ENCODE results near the gene THOC6. TPM values are rescaled to one million over a fixed set of nuclear protein-coding genes. Genes with fewer than 3 reads are reported as not detected.

The THOC6 gene
- total RNA-seq, 1 experiment from 2014 or later = 76.5 TPM

DNA sequence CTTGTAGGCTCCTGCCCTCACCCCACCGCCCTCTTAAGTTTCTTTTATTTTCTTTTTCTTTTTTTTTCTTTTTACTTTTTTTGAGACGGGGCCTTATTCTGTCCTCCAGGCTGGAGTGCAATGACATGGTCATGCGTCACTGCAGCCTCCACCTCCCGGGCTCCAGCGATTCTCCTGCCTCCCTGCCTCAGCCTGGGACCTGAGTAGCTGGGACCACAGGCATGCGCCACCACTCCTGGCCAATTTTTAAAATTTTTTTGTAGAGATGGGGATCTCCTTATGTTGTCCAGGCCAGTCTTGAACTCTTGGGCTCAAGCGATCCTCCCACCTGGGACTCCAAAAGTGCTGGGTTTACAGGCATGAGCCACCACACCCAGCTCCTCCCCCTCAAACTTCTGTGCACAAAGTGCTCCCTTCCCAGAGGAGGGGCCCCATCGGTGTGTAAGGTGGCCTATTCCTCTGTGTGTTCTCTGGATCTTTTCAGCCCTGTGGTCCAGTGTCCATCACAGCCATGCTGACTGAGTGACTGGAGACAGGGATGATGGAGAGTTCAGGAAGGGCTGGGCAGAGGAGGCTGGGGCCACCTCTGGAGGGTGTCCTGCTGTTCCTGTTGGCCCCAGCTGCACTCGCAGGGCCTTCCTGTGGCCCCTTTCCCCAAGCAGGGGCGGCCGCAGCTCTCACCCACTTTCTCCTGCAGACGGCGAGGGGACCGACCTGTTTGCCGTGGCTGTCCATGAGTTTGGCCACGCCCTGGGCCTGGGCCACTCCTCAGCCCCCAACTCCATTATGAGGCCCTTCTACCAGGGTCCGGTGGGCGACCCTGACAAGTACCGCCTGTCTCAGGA is 32.7 kb downstream of the THOC6 start:
- H3K27ac Mint-ChIP-seq = no peak overlapping the region
- peaks cover 3% of the 10 kb centered on the region; the same call in 1 of the 2 replicates for H3K27me3 Mint-ChIP-seq (ENCODE audit: low read depth)
- no peak for ATAC-seq
- DNase-seq (ENCODE audit: low spot score) = no peak
- H3K4me3 Mint-ChIP-seq = no peak overlapping the region; the same call in 1 of the 2 replicates
- CTCF ChIA-PET = interaction anchor here (0.7 to 2.6 kb wide), 9 partner anchors 23 to 75 kb away, joined by 3 to 20 read pairs (median 4); partner anchors contain the start of gene ZNF205
- peaks cover 30% of the 10 kb centered on the region for H3K4me1 Mint-ChIP-seq
- 0 out of 2 replicates have a peak, but pooled peaks cover 6% of the 10 kb centered on the region for H3K9me3 Mint-ChIP-seq
- POLR2A ChIA-PET = interaction anchor here (1.3 kb wide), 1 partner anchor 94 kb away, joined by 6 read pairs; no protein-coding TSS in a partner anchor
- peaks cover 12% of the 10 kb centered on the region for H3K36me3 Mint-ChIP-seq
- TF ChIP-seq, protein P1, sequence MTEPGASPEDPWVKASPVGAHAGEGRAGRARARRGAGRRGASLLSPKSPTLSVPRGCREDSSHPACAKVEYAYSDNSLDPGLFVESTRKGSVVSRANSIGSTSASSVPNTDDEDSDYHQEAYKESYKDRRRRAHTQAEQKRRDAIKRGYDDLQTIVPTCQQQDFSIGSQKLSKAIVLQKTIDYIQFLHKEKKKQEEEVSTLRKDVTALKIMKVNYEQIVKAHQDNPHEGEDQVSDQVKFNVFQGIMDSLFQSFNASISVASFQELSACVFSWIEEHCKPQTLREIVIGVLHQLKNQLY (CRISPR knock-in tag; IDR thresholded peaks at IDR 0.05) = no peak
- TF ChIP-seq JAZF1 (CRISPR knock-in tag; IDR thresholded peaks at IDR 0.05) (no peak), SOX15 (CRISPR knock-in tag; IDR thresholded peaks at IDR 0.05) (no peak), GRHL2 (CRISPR knock-in tag; IDR thresholded peaks at IDR 0.05; ENCODE audit: insufficient replicate concordance, severe bottlenecking) (no peak), SP1 (CRISPR knock-in tag; conservative IDR thresholded peaks at IDR 0.05) (no peak), JUN (CRISPR knock-in tag; IDR thresholded peaks at IDR 0.05) (no peak), GTF2I (CRISPR knock-in tag; conservative IDR thresholded peaks at IDR 0.05) (no peak), ZNF396 (CRISPR knock-in tag; IDR thresholded peaks at IDR 0.05; ENCODE audit: borderline replicate concordance) (no peak)
- TF ChIP-seq, protein P2, sequence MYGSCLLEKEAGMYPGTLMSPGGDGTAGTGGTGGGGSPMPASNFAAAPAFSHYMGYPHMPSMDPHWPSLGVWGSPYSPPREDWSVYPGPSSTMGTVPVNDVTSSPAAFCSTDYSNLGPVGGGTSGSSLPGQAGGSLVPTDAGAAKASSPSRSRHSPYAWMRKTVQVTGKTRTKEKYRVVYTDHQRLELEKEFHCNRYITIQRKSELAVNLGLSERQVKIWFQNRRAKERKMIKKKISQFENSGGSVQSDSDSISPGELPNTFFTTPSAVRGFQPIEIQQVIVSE (CRISPR knock-in tag; IDR thresholded peaks at IDR 0.05; ENCODE audit: borderline replicate concordance) = no peak
- TF ChIP-seq, protein P3, sequence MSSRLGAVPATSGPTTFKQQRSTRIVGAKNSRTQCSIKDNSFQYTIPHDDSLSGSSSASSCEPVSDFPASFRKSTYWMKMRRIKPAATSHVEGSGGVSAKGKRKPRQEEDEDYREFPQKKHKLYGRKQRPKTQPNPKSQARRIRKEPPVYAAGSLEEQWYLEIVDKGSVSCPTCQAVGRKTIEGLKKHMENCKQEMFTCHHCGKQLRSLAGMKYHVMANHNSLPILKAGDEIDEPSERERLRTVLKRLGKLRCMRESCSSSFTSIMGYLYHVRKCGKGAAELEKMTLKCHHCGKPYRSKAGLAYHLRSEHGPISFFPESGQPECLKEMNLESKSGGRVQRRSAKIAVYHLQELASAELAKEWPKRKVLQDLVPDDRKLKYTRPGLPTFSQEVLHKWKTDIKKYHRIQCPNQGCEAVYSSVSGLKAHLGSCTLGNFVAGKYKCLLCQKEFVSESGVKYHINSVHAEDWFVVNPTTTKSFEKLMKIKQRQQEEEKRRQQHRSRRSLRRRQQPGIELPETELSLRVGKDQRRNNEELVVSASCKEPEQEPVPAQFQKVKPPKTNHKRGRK (CRISPR knock-in tag; IDR thresholded peaks at IDR 0.05; ENCODE audit: borderline replicate concordance) = no peak
- TF ChIP-seq, protein P4, sequence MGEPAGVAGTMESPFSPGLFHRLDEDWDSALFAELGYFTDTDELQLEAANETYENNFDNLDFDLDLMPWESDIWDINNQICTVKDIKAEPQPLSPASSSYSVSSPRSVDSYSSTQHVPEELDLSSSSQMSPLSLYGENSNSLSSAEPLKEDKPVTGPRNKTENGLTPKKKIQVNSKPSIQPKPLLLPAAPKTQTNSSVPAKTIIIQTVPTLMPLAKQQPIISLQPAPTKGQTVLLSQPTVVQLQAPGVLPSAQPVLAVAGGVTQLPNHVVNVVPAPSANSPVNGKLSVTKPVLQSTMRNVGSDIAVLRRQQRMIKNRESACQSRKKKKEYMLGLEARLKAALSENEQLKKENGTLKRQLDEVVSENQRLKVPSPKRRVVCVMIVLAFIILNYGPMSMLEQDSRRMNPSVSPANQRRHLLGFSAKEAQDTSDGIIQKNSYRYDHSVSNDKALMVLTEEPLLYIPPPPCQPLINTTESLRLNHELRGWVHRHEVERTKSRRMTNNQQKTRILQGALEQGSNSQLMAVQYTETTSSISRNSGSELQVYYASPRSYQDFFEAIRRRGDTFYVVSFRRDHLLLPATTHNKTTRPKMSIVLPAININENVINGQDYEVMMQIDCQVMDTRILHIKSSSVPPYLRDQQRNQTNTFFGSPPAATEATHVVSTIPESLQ (CRISPR knock-in tag; IDR thresholded peaks at IDR 0.05) = no peak
- TF ChIP-seq, protein P5, sequence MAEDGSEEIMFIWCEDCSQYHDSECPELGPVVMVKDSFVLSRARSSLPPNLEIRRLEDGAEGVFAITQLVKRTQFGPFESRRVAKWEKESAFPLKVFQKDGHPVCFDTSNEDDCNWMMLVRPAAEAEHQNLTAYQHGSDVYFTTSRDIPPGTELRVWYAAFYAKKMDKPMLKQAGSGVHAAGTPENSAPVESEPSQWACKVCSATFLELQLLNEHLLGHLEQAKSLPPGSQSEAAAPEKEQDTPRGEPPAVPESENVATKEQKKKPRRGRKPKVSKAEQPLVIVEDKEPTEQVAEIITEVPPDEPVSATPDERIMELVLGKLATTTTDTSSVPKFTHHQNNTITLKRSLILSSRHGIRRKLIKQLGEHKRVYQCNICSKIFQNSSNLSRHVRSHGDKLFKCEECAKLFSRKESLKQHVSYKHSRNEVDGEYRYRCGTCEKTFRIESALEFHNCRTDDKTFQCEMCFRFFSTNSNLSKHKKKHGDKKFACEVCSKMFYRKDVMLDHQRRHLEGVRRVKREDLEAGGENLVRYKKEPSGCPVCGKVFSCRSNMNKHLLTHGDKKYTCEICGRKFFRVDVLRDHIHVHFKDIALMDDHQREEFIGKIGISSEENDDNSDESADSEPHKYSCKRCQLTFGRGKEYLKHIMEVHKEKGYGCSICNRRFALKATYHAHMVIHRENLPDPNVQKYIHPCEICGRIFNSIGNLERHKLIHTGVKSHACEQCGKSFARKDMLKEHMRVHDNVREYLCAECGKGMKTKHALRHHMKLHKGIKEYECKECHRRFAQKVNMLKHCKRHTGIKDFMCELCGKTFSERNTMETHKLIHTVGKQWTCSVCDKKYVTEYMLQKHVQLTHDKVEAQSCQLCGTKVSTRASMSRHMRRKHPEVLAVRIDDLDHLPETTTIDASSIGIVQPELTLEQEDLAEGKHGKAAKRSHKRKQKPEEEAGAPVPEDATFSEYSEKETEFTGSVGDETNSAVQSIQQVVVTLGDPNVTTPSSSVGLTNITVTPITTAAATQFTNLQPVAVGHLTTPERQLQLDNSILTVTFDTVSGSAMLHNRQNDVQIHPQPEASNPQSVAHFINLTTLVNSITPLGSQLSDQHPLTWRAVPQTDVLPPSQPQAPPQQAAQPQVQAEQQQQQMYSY (CRISPR knock-in tag; IDR thresholded peaks at IDR 0.05) = no peak
- TF ChIP-seq, protein P6, sequence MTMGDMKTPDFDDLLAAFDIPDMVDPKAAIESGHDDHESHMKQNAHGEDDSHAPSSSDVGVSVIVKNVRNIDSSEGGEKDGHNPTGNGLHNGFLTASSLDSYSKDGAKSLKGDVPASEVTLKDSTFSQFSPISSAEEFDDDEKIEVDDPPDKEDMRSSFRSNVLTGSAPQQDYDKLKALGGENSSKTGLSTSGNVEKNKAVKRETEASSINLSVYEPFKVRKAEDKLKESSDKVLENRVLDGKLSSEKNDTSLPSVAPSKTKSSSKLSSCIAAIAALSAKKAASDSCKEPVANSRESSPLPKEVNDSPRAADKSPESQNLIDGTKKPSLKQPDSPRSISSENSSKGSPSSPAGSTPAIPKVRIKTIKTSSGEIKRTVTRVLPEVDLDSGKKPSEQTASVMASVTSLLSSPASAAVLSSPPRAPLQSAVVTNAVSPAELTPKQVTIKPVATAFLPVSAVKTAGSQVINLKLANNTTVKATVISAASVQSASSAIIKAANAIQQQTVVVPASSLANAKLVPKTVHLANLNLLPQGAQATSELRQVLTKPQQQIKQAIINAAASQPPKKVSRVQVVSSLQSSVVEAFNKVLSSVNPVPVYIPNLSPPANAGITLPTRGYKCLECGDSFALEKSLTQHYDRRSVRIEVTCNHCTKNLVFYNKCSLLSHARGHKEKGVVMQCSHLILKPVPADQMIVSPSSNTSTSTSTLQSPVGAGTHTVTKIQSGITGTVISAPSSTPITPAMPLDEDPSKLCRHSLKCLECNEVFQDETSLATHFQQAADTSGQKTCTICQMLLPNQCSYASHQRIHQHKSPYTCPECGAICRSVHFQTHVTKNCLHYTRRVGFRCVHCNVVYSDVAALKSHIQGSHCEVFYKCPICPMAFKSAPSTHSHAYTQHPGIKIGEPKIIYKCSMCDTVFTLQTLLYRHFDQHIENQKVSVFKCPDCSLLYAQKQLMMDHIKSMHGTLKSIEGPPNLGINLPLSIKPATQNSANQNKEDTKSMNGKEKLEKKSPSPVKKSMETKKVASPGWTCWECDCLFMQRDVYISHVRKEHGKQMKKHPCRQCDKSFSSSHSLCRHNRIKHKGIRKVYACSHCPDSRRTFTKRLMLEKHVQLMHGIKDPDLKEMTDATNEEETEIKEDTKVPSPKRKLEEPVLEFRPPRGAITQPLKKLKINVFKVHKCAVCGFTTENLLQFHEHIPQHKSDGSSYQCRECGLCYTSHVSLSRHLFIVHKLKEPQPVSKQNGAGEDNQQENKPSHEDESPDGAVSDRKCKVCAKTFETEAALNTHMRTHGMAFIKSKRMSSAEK (CRISPR knock-in tag; IDR thresholded peaks at IDR 0.05; ENCODE audit: borderline replicate concordance) = no peak
- TF ChIP-seq, protein P7, sequence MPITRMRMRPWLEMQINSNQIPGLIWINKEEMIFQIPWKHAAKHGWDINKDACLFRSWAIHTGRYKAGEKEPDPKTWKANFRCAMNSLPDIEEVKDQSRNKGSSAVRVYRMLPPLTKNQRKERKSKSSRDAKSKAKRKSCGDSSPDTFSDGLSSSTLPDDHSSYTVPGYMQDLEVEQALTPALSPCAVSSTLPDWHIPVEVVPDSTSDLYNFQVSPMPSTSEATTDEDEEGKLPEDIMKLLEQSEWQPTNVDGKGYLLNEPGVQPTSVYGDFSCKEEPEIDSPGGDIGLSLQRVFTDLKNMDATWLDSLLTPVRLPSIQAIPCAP (CRISPR knock-in tag; IDR thresholded peaks at IDR 0.05) = no peak
- TF ChIP-seq, protein P8, sequence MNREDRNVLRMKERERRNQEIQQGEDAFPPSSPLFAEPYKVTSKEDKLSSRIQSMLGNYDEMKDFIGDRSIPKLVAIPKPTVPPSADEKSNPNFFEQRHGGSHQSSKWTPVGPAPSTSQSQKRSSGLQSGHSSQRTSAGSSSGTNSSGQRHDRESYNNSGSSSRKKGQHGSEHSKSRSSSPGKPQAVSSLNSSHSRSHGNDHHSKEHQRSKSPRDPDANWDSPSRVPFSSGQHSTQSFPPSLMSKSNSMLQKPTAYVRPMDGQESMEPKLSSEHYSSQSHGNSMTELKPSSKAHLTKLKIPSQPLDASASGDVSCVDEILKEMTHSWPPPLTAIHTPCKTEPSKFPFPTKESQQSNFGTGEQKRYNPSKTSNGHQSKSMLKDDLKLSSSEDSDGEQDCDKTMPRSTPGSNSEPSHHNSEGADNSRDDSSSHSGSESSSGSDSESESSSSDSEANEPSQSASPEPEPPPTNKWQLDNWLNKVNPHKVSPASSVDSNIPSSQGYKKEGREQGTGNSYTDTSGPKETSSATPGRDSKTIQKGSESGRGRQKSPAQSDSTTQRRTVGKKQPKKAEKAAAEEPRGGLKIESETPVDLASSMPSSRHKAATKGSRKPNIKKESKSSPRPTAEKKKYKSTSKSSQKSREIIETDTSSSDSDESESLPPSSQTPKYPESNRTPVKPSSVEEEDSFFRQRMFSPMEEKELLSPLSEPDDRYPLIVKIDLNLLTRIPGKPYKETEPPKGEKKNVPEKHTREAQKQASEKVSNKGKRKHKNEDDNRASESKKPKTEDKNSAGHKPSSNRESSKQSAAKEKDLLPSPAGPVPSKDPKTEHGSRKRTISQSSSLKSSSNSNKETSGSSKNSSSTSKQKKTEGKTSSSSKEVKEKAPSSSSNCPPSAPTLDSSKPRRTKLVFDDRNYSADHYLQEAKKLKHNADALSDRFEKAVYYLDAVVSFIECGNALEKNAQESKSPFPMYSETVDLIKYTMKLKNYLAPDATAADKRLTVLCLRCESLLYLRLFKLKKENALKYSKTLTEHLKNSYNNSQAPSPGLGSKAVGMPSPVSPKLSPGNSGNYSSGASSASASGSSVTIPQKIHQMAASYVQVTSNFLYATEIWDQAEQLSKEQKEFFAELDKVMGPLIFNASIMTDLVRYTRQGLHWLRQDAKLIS (CRISPR knock-in tag; IDR thresholded peaks at IDR 0.05; ENCODE audit: borderline replicate concordance) = no peak
- TF ChIP-seq, protein P9, sequence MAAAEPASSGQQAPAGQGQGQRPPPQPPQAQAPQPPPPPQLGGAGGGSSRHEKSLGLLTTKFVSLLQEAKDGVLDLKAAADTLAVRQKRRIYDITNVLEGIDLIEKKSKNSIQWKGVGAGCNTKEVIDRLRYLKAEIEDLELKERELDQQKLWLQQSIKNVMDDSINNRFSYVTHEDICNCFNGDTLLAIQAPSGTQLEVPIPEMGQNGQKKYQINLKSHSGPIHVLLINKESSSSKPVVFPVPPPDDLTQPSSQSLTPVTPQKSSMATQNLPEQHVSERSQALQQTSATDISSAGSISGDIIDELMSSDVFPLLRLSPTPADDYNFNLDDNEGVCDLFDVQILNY (CRISPR knock-in tag; IDR thresholded peaks at IDR 0.05) = no peak

All from WTC11 (cell line).